HepG2 (cell line): ENCODE results near the gene CSNK1G1. TPM values are rescaled to one million over a fixed set of nuclear protein-coding genes. Genes with fewer than 3 reads are reported as not detected.

Source experiments
- ATAC-seq: fragments of 200-7000 bp; cut with Tn5 transposase; 3 replicates; pipeline ENCODE4 v1.9.1; 2020; ENCODE audit warnings: mild to moderate bottlenecking, moderate library complexity
- BruUV-seq: library from RNA; stranded (reverse); fragments of 400-500 nt; replicated peaks from 2 replicates; lab custom pipeline; 2021; lab: Mats Ljungman, UMichigan
- CTCF ChIA-PET: fragments of 300-600 bp; formaldehyde crosslinking; extraction: SDS; loops from one replicate; lab custom pipeline; 2021; ENCODE audit warnings: low total read pairs, inconsistent platforms, low intra/inter-chr PET ratio; lab: Yijun Ruan, JAX
- POLR2A ChIA-PET: fragments of 350-600 bp; sonication (Branson Sonifier 250); formaldehyde crosslinking; loops from one replicate; lab custom pipeline; 2020; ENCODE audit warnings: antibody characterized with exemption, inconsistent platforms; lab: Yijun Ruan, JAX
- DNase-seq: peaks from one replicate; pipeline ENCODE4 v3.0.0-alpha.2; 2015; ENCODE audit warnings: low spot score
- FAIRE-seq: peaks from 3 replicates; lab custom pipeline; 2011; peaks lifted over from hg19 to GRCh38; lab: Jason Lieb, UNC
- H2AFZ ChIP-seq: one replicate; pipeline ENCODE4 v1.6.1; 2011; ENCODE audit warnings: low read length, inconsistent platforms
- H3K27ac ChIP-seq: fragments of 300-600 bp; 3 replicates; pipeline ENCODE4 v1.8.0; 2011; ENCODE audit warnings: mixed run types, mild to moderate bottlenecking, mixed read lengths, low read length, inconsistent platforms; ENCODE audit not compliant: insufficient read depth; ENCODE audit errors: extremely low read length
- H3K27me3 ChIP-seq, 2 experiments: fragments of 200-600 bp in 1 of 2; 2 replicates in 1 of 2; 3 replicates in 1 of 2; pipeline versions ENCODE4 v1.6.0 to v1.8.0; 2011; ENCODE audit warnings: low read length in 2 of 2, mild to moderate bottlenecking in 2 of 2, moderate library complexity in 2 of 2, inconsistent platforms in 1 of 2; ENCODE audit not compliant: insufficient read depth in 2 of 2, control insufficient read depth in 1 of 2
- H3K36me3 ChIP-seq, 2 experiments: fragments of 200-600 bp in 1 of 2; replicated peaks in 1 of 2; 2 replicates in 1 of 2; 3 replicates in 1 of 2; pipeline versions ENCODE4 v1.5.1 to v1.8.0; 2011; ENCODE audit warnings: low read length in 2 of 2, inconsistent platforms in 1 of 2; ENCODE audit not compliant: insufficient read depth in 2 of 2, control insufficient read depth in 1 of 2
- H3K4me1 ChIP-seq: 2 replicates; pipeline ENCODE4 v1.5.1; 2012; ENCODE audit warnings: low read length, inconsistent platforms; ENCODE audit not compliant: insufficient read depth
- H3K4me2 ChIP-seq: 2 replicates; pipeline ENCODE4 v1.6.0; 2011; ENCODE audit warnings: low read depth, low read length, inconsistent platforms
- H3K4me3 ChIP-seq, 3 experiments: fragments of 200-600 bp in 1 of 3; sonication (generic), shearing (Covaris generic) in 1 of 3; replicated peaks in 1 of 3; 2 replicates each; pipeline ENCODE4 v1.5.1; 2011 to 2016; ENCODE audit warnings: low read length in 3 of 3, inconsistent platforms in 2 of 3, low read depth in 2 of 3, mild to moderate bottlenecking in 2 of 3, control low read depth in 1 of 3, mixed read lengths in 1 of 3; ENCODE audit not compliant: insufficient read depth in 1 of 3
- H3K79me2 ChIP-seq: one replicate; pipeline ENCODE4 v1.6.1; 2011; ENCODE audit warnings: low read length, inconsistent platforms; ENCODE audit not compliant: insufficient read depth
- H3K9ac ChIP-seq: 2 replicates; pipeline ENCODE4 v1.6.0; 2011; ENCODE audit warnings: mild to moderate bottlenecking, low read depth, low read length, inconsistent platforms; ENCODE audit not compliant: insufficient read depth
- H3K9me3 ChIP-seq: 2 replicates; pipeline ENCODE4 v1.5.1; 2012; ENCODE audit warnings: mild to moderate bottlenecking, low read length
- H4K20me1 ChIP-seq: 2 replicates; pipeline ENCODE4 v1.6.0; 2011; ENCODE audit warnings: inconsistent platforms, mild to moderate bottlenecking, low read length, moderate library complexity; ENCODE audit not compliant: insufficient read depth
- AGO2 ChIP-seq: fragments of 200-400 bp; formaldehyde crosslinking; optimal IDR thresholded peaks from 2 replicates; pipeline ENCODE3; 2017; ENCODE audit warnings: mild to moderate bottlenecking, low read depth, low read length, moderate library complexity
- STAG1 ChIP-seq: sonication (generic); formaldehyde crosslinking; IDR thresholded peaks from 2 replicates; pipeline ENCODE4 v1.4.0; 2020; ENCODE audit warnings: missing genetic modification reagents
- ZNF652 ChIP-seq: IDR thresholded peaks from 2 replicates; pipeline ENCODE4 v1.6.1; 2016; ENCODE audit warnings: low read depth, borderline replicate concordance
- ZNF747 ChIP-seq: sonication (generic); formaldehyde crosslinking; IDR thresholded peaks from 2 replicates; pipeline ENCODE4 v1.8.1; 2023; ENCODE audit warnings: missing genetic modification reagents, mild to moderate bottlenecking, borderline replicate concordance
- whole genome bisulfite sequencing: methylation state at CpG from one replicate; pipeline ENCODE4 v1.1.6; 2017; ENCODE audit warnings: low lambda C conversion rate; 5-methylcytosine and 5-hydroxymethylcytosine counted together
- in situ Hi-C: cut with HindIII; loops from 2 replicates; pipeline ENCODE4 v1.10.0; 2017; ENCODE audit warnings: low pct_unique_long_range_greater_than_20kb; ENCODE audit not compliant: extremely low pct_ligation_motif_present
- intact Hi-C: fragments of 100-400 bp; cut with micrococcal nuclease; formaldehyde crosslinking; loops from one replicate; pipeline ENCODE4 v1.10.0; 2022; ENCODE audit not compliant: unreplicated experiment
- polyA plus RNA-seq, 8 experiments: library from polyadenylated mRNA; depleted of rRNA in 3 of 8; stranded (reverse) in 7 of 8; unstranded in 1 of 8; fragments of >200 nt; fragmentation: Illumina TruSeq in 4 of 8; extraction: Trizol in 4 of 8; gene quantifications; 2 replicates each; pipeline versions ENCODE4 v1.2.1 to v1.2.3, GENCODE V29; 2011 to 2016; ENCODE audit warnings: low read depth in 4 of 8, missing spikeins in 1 of 8, mixed read lengths in 1 of 8; ENCODE audit not compliant: insufficient read depth in 1 of 8
- total RNA-seq, 5 experiments: library from RNA; depleted of rRNA; stranded (reverse); fragments of >200 nt; fragmentation: Illumina TruSeq; extraction: Trizol; gene quantifications; 2 replicates each; pipeline ENCODE4 v1.2.3, GENCODE V29; 2016; ENCODE audit warnings: low read depth in 1 of 5
- TF ChIP-seq, protein P1 (sequence below): sonication (generic); formaldehyde crosslinking; IDR thresholded peaks from 2 replicates; pipeline ENCODE4 v1.4.0; 2020; ENCODE audit warnings: missing genetic modification reagents
- TF ChIP-seq, protein P2 (sequence below): sonication (generic); formaldehyde crosslinking; IDR thresholded peaks from 2 replicates; pipeline ENCODE4 v1.5.0; 2020; ENCODE audit warnings: mild to moderate bottlenecking, missing genetic modification reagents, moderate library complexity
- TF ChIP-seq, protein P3 (sequence below): sonication (generic); formaldehyde crosslinking; IDR thresholded peaks from 2 replicates; pipeline ENCODE4 v1.8.0; 2022; ENCODE audit warnings: mild to moderate bottlenecking, missing genetic modification reagents, moderate library complexity
- TF ChIP-seq, protein P4 (sequence below): sonication (generic); formaldehyde crosslinking; IDR thresholded peaks from 2 replicates; pipeline ENCODE4 v1.5.1; 2020; ENCODE audit warnings: mild to moderate bottlenecking, missing genetic modification reagents, moderate library complexity

CSNK1G1 gene
- total and polyA plus RNA-seq, 2 of the 13 experiments (the other 11 are each of a cell fraction or from before 2014, with no cell fraction given): 8.5 to 12.6 TPM

DNA sequence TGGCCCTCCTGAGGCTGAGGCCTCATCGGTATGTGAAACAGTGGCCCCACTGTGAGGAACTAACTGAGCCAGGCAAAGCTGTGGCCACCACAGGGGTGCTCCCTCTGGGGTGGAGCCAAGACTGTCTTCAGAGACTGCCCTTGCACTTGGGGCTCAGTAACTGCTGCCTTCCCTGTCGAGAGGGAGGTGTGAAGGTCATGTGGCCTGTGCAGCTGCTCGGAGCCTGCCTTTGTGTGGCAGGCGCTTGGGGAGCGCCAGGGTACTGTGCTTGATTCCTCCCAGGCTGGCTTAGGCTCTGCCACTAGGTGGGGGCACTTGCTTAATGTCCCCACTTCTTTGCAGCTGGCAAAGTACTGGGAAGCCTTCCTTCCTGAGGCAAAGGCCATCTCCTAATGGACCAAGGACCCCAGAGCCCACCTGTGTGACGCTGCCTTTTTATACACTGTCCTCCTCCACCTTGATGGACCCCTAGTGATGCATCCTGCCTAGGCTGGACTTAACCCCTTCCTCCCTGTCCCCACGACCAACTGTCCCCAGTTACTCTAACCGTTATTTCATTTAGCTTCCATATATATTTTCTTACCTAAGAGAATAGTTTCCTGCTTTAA lies 218.6 kb downstream of the CSNK1G1 start:
- Histone ChIP-seq H3K36me3 (peaks cover 32 to 62% of the 10 kb centered on the region in 2 experiments), H2AFZ (no peak overlapping the region), H3K27ac (no peak overlapping the region), H4K20me1 (no peaks in the 10 kb centered on the region), H3K4me1 (peaks cover 13% of the 10 kb centered on the region), H3K27me3 (no peaks in the 10 kb centered on the region), H3K4me3 (no peak overlapping the region), H3K9me3 (no peaks in the 10 kb centered on the region), H3K79me2 (no peaks in the 10 kb centered on the region), H3K9ac (no peak overlapping the region), H3K4me2 (no peak overlapping the region)
- DNase-seq (no peak), FAIRE-seq (no peak), ATAC-seq (peak; percentile 65)
- ChIA-PET POLR2A (no interaction called here), CTCF (no interaction called here)
- in situ Hi-C loops (no loop called here), intact Hi-C loops (no loop called here)
- peak; percentile 61 for TF ChIP-seq ZNF652 (CRISPR knock-in tag)
- TF ChIP-seq, protein P1, sequence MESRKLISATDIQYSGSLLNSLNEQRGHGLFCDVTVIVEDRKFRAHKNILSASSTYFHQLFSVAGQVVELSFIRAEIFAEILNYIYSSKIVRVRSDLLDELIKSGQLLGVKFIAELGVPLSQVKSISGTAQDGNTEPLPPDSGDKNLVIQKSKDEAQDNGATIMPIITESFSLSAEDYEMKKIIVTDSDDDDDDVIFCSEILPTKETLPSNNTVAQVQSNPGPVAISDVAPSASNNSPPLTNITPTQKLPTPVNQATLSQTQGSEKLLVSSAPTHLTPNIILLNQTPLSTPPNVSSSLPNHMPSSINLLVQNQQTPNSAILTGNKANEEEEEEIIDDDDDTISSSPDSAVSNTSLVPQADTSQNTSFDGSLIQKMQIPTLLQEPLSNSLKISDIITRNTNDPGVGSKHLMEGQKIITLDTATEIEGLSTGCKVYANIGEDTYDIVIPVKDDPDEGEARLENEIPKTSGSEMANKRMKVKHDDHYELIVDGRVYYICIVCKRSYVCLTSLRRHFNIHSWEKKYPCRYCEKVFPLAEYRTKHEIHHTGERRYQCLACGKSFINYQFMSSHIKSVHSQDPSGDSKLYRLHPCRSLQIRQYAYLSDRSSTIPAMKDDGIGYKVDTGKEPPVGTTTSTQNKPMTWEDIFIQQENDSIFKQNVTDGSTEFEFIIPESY (CRISPR knock-in tag): peak; percentile 95
- TF ChIP-seq, protein P2, sequence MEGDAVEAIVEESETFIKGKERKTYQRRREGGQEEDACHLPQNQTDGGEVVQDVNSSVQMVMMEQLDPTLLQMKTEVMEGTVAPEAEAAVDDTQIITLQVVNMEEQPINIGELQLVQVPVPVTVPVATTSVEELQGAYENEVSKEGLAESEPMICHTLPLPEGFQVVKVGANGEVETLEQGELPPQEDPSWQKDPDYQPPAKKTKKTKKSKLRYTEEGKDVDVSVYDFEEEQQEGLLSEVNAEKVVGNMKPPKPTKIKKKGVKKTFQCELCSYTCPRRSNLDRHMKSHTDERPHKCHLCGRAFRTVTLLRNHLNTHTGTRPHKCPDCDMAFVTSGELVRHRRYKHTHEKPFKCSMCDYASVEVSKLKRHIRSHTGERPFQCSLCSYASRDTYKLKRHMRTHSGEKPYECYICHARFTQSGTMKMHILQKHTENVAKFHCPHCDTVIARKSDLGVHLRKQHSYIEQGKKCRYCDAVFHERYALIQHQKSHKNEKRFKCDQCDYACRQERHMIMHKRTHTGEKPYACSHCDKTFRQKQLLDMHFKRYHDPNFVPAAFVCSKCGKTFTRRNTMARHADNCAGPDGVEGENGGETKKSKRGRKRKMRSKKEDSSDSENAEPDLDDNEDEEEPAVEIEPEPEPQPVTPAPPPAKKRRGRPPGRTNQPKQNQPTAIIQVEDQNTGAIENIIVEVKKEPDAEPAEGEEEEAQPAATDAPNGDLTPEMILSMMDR (CRISPR knock-in tag): peak; percentile 43
- TF ChIP-seq AGO2: peak; percentile 31
- no peak for TF ChIP-seq ZNF747 (CRISPR knock-in tag)
- TF ChIP-seq, protein P3, sequence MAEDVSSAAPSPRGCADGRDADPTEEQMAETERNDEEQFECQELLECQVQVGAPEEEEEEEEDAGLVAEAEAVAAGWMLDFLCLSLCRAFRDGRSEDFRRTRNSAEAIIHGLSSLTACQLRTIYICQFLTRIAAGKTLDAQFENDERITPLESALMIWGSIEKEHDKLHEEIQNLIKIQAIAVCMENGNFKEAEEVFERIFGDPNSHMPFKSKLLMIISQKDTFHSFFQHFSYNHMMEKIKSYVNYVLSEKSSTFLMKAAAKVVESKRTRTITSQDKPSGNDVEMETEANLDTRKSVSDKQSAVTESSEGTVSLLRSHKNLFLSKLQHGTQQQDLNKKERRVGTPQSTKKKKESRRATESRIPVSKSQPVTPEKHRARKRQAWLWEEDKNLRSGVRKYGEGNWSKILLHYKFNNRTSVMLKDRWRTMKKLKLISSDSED (CRISPR knock-in tag): no peak
- peak; percentile 25; the same call in 1 of the 2 replicates for TF ChIP-seq STAG1 (CRISPR knock-in tag)
- TF ChIP-seq, protein P4, sequence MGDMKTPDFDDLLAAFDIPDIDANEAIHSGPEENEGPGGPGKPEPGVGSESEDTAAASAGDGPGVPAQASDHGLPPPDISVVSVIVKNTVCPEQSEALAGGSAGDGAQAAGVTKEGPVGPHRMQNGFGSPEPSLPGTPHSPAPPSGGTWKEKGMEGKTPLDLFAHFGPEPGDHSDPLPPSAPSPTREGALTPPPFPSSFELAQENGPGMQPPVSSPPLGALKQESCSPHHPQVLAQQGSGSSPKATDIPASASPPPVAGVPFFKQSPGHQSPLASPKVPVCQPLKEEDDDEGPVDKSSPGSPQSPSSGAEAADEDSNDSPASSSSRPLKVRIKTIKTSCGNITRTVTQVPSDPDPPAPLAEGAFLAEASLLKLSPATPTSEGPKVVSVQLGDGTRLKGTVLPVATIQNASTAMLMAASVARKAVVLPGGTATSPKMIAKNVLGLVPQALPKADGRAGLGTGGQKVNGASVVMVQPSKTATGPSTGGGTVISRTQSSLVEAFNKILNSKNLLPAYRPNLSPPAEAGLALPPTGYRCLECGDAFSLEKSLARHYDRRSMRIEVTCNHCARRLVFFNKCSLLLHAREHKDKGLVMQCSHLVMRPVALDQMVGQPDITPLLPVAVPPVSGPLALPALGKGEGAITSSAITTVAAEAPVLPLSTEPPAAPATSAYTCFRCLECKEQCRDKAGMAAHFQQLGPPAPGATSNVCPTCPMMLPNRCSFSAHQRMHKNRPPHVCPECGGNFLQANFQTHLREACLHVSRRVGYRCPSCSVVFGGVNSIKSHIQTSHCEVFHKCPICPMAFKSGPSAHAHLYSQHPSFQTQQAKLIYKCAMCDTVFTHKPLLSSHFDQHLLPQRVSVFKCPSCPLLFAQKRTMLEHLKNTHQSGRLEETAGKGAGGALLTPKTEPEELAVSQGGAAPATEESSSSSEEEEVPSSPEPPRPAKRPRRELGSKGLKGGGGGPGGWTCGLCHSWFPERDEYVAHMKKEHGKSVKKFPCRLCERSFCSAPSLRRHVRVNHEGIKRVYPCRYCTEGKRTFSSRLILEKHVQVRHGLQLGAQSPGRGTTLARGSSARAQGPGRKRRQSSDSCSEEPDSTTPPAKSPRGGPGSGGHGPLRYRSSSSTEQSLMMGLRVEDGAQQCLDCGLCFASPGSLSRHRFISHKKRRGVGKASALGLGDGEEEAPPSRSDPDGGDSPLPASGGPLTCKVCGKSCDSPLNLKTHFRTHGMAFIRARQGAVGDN (CRISPR knock-in tag): peak; percentile 38
- no TSS peak for BruUV-seq
- 95% methylated on average over 3 of the region's 8 CpGs for WGBS
